ENCODE results near the gene HDHD2.
"Not testable (repeated sequence)": the region's sequence is repeated elsewhere in the genome, so short reads cannot be mapped to it uniquely, and the experiment has no call there.

DNA sequence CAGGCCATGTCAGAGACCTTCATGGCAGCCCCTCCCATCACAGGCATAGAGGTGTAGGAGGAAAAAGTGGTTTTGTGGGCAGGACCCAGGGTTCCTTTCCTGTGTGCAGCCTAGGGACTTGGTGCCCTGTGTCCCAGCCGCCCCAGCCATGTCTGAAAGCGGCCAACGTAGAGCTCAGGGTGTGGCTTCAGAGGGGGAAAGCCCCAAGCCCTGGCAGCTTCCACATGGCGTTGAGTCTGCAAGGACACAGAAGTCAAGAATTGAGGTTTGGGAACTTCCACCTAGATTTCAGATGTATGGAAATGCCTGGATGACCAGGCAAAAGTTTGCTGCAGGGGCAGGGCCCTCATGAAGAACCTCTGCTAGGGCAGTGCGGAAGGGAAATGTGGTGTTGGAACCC is 31.9 kb upstream of the HDHD2 start:
- TF ChIP-seq POLR2A, POLR2AphosphoS5 (IDR thresholded peaks at IDR 0.05): not testable (repeated sequence)

Data from spleen (tissue), 3 donors.